ENCODE measurements around the gene PKHD1.
"Not testable (repeated sequence)": the region's sequence is repeated elsewhere in the genome, so short reads cannot be mapped to it uniquely, and the experiment has no call there.

The PKHD1 gene

GRCh38 chr6:51986864-51987263 is 100.5 kb downstream of the PKHD1 start:
- no peak for DNase-seq

- DNase-seq = no peak
These were observed 103.8 kb downstream of the PKHD1 start for GRCh38 chr6:51983564-51983963.

- not testable (repeated sequence) for DNase-seq
These were observed 104.7 kb downstream of the PKHD1 start for GRCh38 chr6:51982695-51983094.

GRCh38 chr6:51976374-51976773 is 111.0 kb downstream of the PKHD1 start:
- no peak for DNase-seq

- no peak for DNase-seq
These were observed 114.8 kb downstream of the PKHD1 start for GRCh38 chr6:51972659-51973058.

- no peak for DNase-seq
These were observed 119.1 kb downstream of the PKHD1 start for GRCh38 chr6:51968265-51968664.

GRCh38 chr6:51965222-51965801 is 122.1 kb downstream of the PKHD1 start:
- no peak for DNase-seq

GRCh38 chr6:51963980-51964379 is 123.4 kb downstream of the PKHD1 start:
- DNase-seq = no peak

GRCh38 chr6:51962354-51962753 is 125.1 kb downstream of the PKHD1 start:
- DNase-seq = no peak

- no peak for DNase-seq
These were observed 127.0 kb downstream of the PKHD1 start for GRCh38 chr6:51960419-51960818.

GRCh38 chr6:51959744-51960383 is 127.5 kb downstream of the PKHD1 start:
- peak; percentile 57 for DNase-seq

GRCh38 chr6:51954681-51955080 is 132.7 kb downstream of the PKHD1 start:
- DNase-seq = no peak

- DNase-seq = no peak
These were observed 134.2 kb downstream of the PKHD1 start for GRCh38 chr6:51953246-51953645.

GRCh38 chr6:51951924-51952323 is 135.5 kb downstream of the PKHD1 start:
- no peak for DNase-seq

- DNase-seq = no peak
These were observed 137.9 kb downstream of the PKHD1 start for GRCh38 chr6:51949526-51949925.

GRCh38 chr6:51939695-51940094 is 147.7 kb downstream of the PKHD1 start:
- not testable (repeated sequence) for DNase-seq

GRCh38 chr6:51936531-51937290 is 150.7 kb downstream of the PKHD1 start:
- DNase-seq = no peak

- peak; percentile 43 for DNase-seq
These were observed 153.3 kb downstream of the PKHD1 start for GRCh38 chr6:51934098-51934497.

GRCh38 chr6:51932956-51933355 is 154.5 kb downstream of the PKHD1 start:
- no peak for DNase-seq

- no peak for DNase-seq
These were observed 156.8 kb downstream of the PKHD1 start for GRCh38 chr6:51930602-51931001.

GRCh38 chr6:51929934-51930574 is 157.4 kb downstream of the PKHD1 start:
- DNase-seq = no peak

- DNase-seq = no peak
These were observed 159.1 kb downstream of the PKHD1 start for GRCh38 chr6:51928320-51928719.

GRCh38 chr6:51927450-51927849 is 160.0 kb downstream of the PKHD1 start:
- peak; percentile 70 for DNase-seq

GRCh38 chr6:51926125-51926524 is 161.3 kb downstream of the PKHD1 start:
- DNase-seq = no peak

Measured in NCI-H146 (cell line).